ENCODE data around the gene MAP7.

The MAP7 gene

DNA sequence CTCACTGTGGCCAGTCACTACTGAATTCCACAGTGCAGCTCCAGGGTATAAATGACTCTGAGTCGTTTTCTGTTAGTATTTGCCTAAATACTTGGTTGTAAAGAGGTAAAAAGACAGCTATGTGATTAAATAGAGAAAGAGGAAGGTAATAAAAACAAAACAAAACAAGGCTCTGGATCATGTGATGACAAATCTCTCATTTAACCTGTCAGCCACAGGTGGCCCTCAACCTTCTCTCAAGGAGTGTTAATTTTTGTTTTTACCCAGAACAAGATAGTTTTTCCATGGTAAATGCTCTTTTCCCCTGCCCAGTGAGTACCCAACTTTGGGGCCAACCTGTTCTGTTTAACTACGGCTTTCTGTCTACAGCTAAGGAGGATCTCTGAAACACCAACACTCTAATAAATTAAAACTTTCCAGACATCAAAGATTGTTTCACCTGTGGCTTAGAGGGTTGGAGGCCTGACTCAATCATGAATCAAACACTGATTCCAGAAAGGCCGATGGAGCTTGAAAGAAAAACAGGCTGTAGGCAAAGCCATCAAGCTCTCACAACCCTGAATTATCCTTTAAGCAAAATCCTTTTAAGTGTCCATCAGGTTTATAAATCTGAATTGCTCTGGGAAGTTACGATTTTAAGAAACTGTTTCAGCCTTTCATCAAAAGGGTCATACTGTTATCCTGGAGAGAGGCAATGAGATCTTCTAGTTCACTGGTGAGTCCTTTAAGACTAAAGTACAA is 179.1 kb downstream of the MAP7 start:
- no peak for DNase-seq

- DNase-seq: peak; percentile 68
Observed at GRCh38 chr6:136365776-136366354, 184.4 kb downstream of the MAP7 start.

GRCh38 chr6:136362421-136363356 is 187.5 kb downstream of the MAP7 start:
- no peak for DNase-seq

- no peak for DNase-seq
Observed at GRCh38 chr6:136361787-136362186, 188.4 kb downstream of the MAP7 start.

DNA sequence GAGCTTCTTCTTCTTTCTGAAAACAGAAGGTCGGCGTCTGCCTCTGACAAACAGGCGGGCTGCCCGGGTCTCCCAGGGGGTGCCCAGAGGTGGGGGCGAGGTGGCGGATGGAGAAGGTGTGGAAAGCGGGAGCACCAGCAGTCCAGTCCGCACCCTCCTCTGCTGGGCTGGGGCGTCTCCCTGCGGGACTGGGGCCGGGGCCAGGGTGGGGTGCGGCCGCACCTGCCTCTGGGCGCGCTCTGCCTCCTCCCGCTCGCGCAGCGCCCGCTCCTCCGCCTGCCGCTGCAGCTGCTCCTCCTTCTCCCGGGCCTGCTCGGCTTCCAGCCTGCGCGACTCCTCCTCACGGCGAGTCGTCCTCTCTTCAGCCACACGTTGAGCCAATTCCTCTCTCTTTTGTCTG is 189.4 kb downstream of the MAP7 start:
- DNase-seq: no peak

DNA sequence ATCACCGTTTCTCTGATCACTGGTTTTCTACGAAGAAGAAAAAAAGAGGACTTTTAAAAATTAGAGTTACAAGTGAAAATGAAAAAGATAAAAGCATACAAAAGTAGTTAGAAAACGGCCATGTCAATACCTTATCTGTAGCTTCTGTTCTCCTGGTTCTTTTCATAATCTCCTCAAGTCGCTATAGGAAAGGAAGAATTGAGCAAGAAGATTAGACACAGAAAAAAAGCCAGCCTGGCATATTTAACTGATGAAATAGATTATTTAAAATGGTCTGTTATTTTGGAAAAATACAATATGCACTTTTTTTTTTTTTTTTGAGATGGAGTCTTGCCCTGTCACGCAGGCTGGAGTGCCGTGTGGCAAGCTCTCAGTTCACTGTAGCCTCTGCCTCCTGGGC is 190.4 kb downstream of the MAP7 start:
- DNase-seq: no peak

DNA sequence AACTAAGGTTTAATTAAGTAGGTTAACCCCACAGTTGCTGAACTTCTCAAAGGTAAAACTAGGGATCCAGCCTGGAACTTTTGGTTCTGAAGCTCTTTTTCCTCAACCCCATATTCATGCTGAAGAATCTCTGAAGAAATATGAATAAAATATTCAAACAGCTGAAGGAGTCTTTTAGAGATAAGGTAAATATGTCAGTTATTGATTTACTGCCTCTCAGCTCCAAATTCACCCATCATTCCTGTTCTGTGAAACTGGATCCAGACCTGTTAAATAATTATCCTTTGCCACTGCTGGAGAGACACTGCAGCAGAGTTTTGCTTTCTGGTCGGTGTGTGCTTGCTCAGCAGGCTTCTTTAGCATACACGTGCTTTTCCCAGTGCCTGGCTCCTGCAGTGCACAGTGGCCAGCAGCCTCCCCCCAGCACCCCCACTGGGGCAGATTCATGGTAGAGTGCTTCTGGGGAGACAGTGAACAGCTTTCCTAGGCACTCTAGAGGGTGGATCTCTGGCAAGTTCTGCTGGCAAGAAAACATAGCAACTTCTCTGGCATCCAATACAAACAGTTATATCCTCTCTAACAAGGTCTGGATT is 198.6 kb downstream of the MAP7 start:
- no peak for DNase-seq

DNA sequence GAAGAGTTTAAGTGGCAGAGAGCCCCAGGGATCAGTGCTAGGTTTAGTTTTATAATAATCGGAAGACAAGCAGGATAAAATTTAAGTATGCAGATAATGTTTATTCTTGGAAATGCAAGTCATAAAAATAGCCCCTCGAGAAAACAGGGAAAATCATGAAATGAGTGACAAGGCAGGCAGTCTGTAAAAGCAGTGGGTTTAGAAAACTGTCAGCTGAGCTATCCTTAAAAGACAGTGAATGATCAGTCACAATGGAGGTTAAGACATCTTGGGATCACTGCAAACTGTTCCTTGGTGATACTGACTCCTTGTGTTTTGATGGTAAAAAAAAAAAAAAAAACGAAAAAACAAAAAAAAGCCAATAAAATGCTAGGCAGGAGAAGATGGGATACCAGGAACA is 199.3 kb downstream of the MAP7 start:
- no peak for DNase-seq

GRCh38 chr6:136347847-136348246 is 202.4 kb downstream of the MAP7 start:
- DNase-seq: no peak

DNA sequence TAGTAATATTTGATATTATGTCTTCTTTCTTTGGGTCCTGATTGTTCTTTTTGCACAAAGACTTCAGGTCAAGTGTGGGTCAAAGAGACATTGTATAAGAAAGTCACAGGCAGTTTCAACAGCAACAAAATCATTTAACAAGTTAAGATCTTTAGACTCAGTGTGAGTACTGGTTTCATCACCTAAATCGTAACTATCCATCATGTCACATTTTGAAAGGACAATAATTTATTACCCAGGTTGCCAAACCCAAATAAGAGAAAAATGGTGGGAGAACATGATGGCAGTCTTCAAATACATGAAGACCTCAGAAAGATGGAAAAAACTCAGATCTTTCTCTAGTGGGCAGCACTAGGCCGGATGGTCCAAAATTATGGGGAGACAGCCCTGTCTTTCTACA is 205.1 kb downstream of the MAP7 start:
- DNase-seq: no peak

DNA sequence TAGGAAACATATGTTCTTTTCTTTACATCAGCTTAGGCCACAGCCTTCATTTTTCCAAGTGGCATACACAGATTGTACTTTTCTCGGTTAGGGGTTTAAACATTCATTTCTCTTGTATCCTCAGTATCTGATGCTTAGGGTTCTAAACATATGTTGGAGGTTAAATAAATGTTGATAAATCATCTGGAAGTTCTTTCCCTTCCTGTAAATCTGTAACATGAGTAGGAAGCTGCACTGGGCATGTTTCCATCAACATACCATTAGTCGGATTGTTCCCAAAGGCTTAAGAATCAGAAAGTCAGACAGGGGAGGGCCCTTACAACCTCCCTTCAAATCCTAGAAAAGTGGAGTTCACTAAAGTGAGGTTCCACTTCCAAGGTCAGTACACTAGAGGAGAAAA is 205.8 kb downstream of the MAP7 start:
- DNase-seq: no peak

DNA sequence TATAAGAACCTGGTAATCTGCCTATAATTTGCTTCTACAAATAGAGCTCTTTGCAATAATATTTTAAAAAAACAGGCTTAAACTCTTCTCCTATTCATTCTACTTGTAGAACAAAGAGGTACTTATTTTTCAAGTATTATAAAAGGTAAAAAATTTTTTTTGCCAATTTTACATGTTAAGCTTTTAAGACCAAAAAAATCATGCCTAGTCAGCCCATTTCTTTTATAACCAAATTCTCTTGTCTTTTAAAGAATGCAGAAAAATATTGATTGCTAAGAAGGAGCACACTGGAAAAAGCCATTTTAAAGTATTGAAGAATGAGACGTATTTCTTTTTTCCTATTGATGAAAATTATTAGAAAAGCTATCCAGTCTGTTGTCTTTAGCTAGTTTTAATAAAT is 206.5 kb downstream of the MAP7 start:
- no peak for DNase-seq

DNA sequence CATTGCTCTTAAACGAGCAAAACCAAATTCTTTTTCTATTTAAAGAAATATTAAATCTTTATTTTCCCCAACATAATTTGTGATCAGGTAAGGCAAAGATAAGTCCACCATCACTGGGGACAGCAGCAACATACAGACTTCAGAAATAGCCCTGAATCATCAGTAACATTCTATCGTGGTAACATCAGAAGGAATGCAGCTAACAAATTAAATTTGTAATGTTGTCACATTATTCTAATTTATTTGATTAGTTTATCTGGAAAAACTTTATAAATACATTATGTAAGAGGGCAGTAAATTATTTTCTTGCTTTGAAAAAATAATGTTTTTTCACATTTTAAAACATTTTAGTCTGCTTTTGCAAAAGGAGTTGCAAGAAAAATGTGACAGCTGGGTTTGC is 206.9 kb downstream of the MAP7 start:
- no peak for DNase-seq

DNA sequence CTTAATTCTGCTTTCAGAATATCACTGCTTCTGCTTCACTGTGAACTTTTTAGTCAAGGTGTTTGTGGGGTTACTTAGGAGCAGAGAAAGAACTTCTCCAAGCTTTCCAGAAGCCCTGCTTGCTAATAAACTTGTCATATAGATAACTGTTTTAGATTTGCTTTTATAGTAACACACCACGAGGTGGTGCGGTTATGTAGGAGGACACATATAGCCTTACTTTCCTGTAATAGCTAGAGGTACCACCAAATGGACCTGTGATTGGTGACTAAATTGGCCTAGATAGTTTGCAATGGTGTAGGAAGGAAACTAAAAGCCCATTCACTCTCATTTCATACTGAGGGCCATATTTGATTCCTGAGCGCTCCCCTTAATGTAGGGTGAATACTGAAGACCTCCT is 208.3 kb downstream of the MAP7 start:
- no peak for DNase-seq

DNA sequence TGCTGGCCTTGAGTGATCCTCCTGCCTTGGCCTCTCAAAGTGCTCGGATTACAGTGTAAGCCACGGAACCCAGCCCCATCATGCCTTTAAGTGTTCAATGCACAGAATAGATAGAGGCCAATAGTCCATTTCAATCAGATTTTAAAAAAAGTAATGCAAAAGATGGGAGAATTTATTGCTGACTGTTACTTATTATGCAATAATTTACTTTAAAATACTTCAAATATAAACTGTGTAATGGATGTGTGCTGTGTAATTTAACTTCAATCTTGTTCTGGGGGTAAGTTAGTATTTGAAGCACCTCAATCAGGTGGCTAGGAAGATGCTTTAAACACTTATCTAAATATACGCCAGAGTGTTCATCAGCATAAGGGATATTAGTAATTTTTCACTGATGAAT is 208.9 kb downstream of the MAP7 start:
- no peak for DNase-seq

- DNase-seq: no peak
Observed at GRCh38 chr6:136338486-136338885, 211.7 kb downstream of the MAP7 start.

DNA sequence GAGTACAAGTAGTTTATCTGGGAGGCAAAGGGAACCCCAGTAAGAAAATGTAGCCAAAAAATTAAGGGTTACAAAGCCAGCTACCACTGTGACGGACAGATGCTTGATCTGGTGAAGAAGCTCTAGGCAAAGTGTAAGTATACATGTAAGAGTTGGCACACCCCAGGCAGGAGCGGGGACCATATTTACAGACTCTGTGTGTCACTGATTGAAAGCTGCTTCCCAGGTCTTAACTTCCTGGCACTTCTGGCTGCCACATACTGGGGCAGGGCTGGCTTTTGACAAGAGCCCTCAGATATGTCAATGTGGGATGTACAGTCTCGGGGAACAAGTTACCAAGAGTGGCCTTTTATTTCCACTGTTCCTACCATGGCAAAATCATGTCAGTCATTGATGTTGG is 212.6 kb downstream of the MAP7 start:
- DNase-seq: no peak

DNA sequence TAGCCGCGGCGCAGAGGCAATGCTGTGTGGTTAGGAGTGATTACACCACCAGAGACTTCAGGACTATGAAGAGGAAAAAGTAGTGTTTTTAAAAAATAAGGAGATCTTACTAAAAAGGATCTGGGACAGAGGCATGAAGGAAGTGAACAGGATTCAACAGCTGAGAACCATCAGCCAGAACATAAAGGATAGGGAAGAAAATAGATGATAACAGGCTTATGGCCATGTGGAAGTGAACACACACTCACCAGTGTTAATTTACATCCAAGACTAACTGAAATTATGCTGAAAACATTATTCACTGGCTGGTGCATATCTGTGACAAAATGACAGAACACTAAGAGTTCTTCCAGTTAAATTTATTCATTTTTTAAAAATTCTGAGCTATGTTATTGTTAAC is 213.1 kb downstream of the MAP7 start:
- DNase-seq: no peak

GRCh38 chr6:136335736-136336363 is 214.4 kb downstream of the MAP7 start:
- no peak for DNase-seq

DNA sequence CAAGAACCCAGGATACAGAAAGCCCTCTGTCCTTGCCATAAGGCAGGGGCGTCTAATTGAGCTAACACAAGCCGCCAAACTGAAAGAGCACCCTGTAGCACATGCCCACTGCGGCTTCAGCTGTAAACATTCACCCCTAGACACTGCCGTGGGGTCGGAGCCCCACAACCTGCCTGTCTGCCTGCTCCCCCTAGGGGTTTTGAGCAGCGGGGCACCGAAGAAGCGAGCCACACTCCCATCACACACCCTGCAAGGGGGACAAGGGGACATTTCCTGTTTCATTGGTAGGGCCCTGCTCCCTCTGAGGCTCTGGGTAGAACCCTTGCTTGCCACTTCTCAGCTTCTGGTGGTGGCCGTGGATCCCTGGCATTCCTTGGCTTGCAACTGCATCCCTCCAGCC is 215.4 kb downstream of the MAP7 start:
- no peak for DNase-seq

GRCh38 chr6:136334465-136334846 is 215.8 kb downstream of the MAP7 start:
- DNase-seq: no peak

GRCh38 chr6:136333824-136334464 is 216.3 kb downstream of the MAP7 start:
- DNase-seq: no peak

GRCh38 chr6:136331461-136331860 is 218.8 kb downstream of the MAP7 start:
- no peak for DNase-seq

Measured in NCI-H2029 (cell line).